HEK293 (cell line): Measurements from ENCODE around the gene RAE1.

Experiments used
- FEZF1 ChIP-seq: fragments of 450-650 bp; formaldehyde crosslinking; IDR thresholded peaks from 2 replicates; pipeline ENCODE4 v1.5.1; 2016; ENCODE audit warnings: missing biosample characterization, missing genetic modification characterization
- KLF7 ChIP-seq: fragments of 450-650 bp; formaldehyde crosslinking; IDR thresholded peaks from 2 replicates; pipeline ENCODE4 v1.5.1; 2016; ENCODE audit warnings: missing biosample characterization, missing genetic modification characterization, borderline replicate concordance
- MZF1 ChIP-seq: fragments of 450-650 bp; formaldehyde crosslinking; IDR thresholded peaks from 2 replicates; pipeline ENCODE4 v1.5.1; 2017; ENCODE audit warnings: missing biosample characterization, missing genetic modification characterization, borderline replicate concordance
- ZBTB48 ChIP-seq: fragments of 450-650 bp; formaldehyde crosslinking; IDR thresholded peaks from 2 replicates; pipeline ENCODE4 v1.5.1; 2016; ENCODE audit warnings: missing biosample characterization, missing genetic modification characterization
- ZNF121 ChIP-seq: fragments of 450-650 bp; formaldehyde crosslinking; IDR thresholded peaks from 2 replicates; pipeline ENCODE4 v1.5.1; 2016; ENCODE audit warnings: missing biosample characterization, missing genetic modification characterization
- ZNF140 ChIP-seq: fragments of 450-650 bp; formaldehyde crosslinking; IDR thresholded peaks from 2 replicates; pipeline ENCODE4 v1.5.1; 2016; ENCODE audit warnings: missing biosample characterization, missing genetic modification characterization
- ZNF274 ChIP-seq, 2 experiments: fragments of 200-500 bp in 1 of 2; fragments of 450-650 bp in 1 of 2; sonication (Bioruptor generic) in 1 of 2; formaldehyde crosslinking in 1 of 2; IDR thresholded peaks; 2 replicates each; pipeline versions ENCODE4 v1.5.1 to v1.6.1; 2014 to 2016; ENCODE audit warnings: borderline replicate concordance in 1 of 2, inconsistent platforms in 1 of 2, low read length in 1 of 2, missing biosample characterization in 1 of 2, missing genetic modification characterization in 1 of 2
- TF ChIP-seq, protein P1 (sequence below): fragments of 450-650 bp; formaldehyde crosslinking; IDR thresholded peaks from 2 replicates; pipeline ENCODE4 v1.5.1; 2016; ENCODE audit warnings: missing biosample characterization, missing genetic modification characterization
- TF ChIP-seq, protein P2 (sequence below): fragments of 450-650 bp; formaldehyde crosslinking; IDR thresholded peaks from 2 replicates; pipeline ENCODE4 v1.5.1; 2016; ENCODE audit warnings: missing biosample characterization, missing genetic modification characterization, borderline replicate concordance
- TF ChIP-seq, protein P3 (sequence below): fragments of 450-650 bp; formaldehyde crosslinking; IDR thresholded peaks from 2 replicates; pipeline ENCODE4 v1.5.1; 2016; ENCODE audit warnings: missing biosample characterization, missing genetic modification characterization
- TF ChIP-seq, protein P4 (sequence below): fragments of 450-650 bp; formaldehyde crosslinking; optimal IDR thresholded peaks from 2 replicates; pipeline ENCODE3; 2016; ENCODE audit warnings: missing biosample characterization, mild to moderate bottlenecking, missing genetic modification characterization
- TF ChIP-seq, protein P5 (sequence below): fragments of 450-650 bp; formaldehyde crosslinking; IDR thresholded peaks from 2 replicates; pipeline ENCODE4 v1.5.1; 2016; ENCODE audit warnings: missing biosample characterization, missing genetic modification characterization

DNA sequence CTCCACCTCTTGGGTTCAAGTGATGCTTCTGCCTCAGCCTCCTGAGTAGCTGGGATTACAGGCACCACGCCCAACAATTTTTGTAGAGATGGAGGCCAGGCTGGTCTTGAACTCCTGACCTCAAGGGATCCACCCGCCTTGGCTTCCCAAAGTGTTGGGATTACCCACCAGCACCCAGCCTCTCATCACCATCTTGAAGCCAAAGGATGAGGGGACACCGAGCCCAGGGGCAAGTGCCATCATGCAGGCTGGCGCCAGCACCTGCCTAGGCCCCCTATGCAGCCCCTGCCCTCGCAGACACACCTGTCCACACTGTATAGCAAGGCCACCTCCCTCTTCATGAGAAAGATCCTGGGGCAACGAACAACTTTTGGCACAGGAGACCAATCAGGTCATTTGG lies 34.9 kb downstream of the RAE1 start:
- TF ChIP-seq, protein P1, sequence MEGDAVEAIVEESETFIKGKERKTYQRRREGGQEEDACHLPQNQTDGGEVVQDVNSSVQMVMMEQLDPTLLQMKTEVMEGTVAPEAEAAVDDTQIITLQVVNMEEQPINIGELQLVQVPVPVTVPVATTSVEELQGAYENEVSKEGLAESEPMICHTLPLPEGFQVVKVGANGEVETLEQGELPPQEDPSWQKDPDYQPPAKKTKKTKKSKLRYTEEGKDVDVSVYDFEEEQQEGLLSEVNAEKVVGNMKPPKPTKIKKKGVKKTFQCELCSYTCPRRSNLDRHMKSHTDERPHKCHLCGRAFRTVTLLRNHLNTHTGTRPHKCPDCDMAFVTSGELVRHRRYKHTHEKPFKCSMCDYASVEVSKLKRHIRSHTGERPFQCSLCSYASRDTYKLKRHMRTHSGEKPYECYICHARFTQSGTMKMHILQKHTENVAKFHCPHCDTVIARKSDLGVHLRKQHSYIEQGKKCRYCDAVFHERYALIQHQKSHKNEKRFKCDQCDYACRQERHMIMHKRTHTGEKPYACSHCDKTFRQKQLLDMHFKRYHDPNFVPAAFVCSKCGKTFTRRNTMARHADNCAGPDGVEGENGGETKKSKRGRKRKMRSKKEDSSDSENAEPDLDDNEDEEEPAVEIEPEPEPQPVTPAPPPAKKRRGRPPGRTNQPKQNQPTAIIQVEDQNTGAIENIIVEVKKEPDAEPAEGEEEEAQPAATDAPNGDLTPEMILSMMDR (tag by site-specific recombination), result no peak
- TF ChIP-seq, protein P2, sequence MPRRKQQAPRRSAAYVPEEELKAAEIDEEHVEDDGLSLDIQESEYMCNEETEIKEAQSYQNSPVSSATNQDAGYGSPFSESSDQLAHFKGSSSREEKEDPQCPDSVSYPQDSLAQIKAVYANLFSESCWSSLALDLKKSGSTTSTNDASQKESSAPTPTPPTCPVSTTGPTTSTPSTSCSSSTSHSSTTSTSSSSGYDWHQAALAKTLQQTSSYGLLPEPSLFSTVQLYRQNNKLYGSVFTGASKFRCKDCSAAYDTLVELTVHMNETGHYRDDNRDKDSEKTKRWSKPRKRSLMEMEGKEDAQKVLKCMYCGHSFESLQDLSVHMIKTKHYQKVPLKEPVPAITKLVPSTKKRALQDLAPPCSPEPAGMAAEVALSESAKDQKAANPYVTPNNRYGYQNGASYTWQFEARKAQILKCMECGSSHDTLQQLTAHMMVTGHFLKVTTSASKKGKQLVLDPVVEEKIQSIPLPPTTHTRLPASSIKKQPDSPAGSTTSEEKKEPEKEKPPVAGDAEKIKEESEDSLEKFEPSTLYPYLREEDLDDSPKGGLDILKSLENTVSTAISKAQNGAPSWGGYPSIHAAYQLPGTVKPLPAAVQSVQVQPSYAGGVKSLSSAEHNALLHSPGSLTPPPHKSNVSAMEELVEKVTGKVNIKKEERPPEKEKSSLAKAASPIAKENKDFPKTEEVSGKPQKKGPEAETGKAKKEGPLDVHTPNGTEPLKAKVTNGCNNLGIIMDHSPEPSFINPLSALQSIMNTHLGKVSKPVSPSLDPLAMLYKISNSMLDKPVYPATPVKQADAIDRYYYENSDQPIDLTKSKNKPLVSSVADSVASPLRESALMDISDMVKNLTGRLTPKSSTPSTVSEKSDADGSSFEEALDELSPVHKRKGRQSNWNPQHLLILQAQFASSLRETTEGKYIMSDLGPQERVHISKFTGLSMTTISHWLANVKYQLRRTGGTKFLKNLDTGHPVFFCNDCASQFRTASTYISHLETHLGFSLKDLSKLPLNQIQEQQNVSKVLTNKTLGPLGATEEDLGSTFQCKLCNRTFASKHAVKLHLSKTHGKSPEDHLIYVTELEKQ (tag by site-specific recombination), result no peak
- TF ChIP-seq ZBTB48 (tag by site-specific recombination) (no peak), ZNF140 (tag by site-specific recombination) (no peak), ZNF274 (IDR thresholded peaks at IDR 0.05; ENCODE audit: low read length) (no peak), ZNF274 (tag by site-specific recombination; IDR thresholded peaks at IDR 0.05; ENCODE audit: borderline replicate concordance) (no peak), KLF7 (tag by site-specific recombination) (no peak), ZNF121 (tag by site-specific recombination) (no peak), FEZF1 (tag by site-specific recombination) (no peak), MZF1 (tag by site-specific recombination) (no peak)
- TF ChIP-seq, protein P3, sequence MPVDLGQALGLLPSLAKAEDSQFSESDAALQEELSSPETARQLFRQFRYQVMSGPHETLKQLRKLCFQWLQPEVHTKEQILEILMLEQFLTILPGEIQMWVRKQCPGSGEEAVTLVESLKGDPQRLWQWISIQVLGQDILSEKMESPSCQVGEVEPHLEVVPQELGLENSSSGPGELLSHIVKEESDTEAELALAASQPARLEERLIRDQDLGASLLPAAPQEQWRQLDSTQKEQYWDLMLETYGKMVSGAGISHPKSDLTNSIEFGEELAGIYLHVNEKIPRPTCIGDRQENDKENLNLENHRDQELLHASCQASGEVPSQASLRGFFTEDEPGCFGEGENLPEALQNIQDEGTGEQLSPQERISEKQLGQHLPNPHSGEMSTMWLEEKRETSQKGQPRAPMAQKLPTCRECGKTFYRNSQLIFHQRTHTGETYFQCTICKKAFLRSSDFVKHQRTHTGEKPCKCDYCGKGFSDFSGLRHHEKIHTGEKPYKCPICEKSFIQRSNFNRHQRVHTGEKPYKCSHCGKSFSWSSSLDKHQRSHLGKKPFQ (tag by site-specific recombination), result no peak
- TF ChIP-seq, protein P4, sequence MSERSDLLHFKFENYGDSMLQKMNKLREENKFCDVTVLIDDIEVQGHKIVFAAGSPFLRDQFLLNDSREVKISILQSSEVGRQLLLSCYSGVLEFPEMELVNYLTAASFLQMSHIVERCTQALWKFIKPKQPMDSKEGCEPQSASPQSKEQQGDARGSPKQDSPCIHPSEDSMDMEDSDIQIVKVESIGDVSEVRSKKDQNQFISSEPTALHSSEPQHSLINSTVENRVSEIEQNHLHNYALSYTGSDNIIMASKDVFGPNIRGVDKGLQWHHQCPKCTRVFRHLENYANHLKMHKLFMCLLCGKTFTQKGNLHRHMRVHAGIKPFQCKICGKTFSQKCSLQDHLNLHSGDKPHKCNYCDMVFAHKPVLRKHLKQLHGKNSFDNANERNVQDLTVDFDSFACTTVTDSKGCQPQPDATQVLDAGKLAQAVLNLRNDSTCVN, result no peak
- TF ChIP-seq, protein P5, sequence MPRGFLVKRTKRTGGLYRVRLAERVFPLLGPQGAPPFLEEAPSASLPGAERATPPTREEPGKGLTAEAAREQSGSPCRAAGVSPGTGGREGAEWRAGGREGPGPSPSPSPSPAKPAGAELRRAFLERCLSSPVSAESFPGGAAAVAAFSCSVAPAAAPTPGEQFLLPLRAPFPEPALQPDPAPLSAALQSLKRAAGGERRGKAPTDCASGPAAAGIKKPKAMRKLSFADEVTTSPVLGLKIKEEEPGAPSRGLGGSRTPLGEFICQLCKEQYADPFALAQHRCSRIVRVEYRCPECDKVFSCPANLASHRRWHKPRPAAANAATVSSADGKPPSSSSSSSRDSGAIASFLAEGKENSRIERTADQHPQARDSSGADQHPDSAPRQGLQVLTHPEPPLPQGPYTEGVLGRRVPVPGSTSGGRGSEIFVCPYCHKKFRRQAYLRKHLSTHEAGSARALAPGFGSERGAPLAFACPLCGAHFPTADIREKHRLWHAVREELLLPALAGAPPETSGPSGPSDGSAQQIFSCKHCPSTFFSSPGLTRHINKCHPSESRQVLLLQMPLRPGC (tag by site-specific recombination), result no peak
